ENCODE measurements around the gene MAML3.
"Not testable (repeated sequence)": the region's sequence is repeated elsewhere in the genome, so short reads cannot be mapped to it uniquely, and the experiment has no call there.

Gene MAML3

DNA sequence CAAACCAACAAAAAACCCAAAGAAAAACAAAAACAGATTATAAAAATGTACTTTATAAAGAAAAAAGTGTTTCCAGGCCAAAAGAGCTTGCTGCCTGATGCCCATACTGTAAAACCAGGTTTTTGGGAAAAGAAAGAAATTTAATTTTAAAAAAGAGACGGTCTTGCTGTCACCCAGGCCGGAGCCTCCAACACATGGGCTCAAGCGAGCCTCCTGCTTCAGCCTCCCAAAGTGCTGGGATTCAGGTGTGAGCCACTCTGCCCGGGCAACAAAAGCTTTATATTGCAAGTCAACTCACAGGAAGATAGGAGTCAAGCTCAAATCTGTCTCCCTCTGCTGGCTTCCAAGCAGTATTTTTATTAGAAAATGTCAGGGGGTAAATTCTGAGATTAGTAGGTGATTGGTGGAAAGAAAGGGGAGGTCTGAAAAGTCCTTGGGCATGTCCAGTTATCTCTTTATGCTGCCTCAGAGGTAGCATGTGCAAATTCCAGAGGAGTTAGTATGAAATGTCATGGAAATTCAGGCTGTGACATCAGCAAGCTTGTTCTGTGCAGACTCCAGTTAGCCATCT lies 449.0 kb downstream of the MAML3 start:
- Histone ChIP-seq H3K4me1 (ENCODE audit: insufficient read depth, poor library complexity, severe bottlenecking) (no peaks in the 10 kb centered on the region), H3K36me3 (ENCODE audit: low read depth) (peaks cover 18% of the 10 kb centered on the region), H3K9me3 (ENCODE audit: severe bottlenecking) (no peaks in the 10 kb centered on the region), H3K4me3 (ENCODE audit: severe bottlenecking) (no peak overlapping the region), H3K27ac (ENCODE audit: poor library complexity, severe bottlenecking) (no peak overlapping the region), H3K27me3 (ENCODE audit: insufficient read depth, poor library complexity, severe bottlenecking) (no peaks in the 10 kb centered on the region)
- DNase-seq (ENCODE audit: low spot score) (no peak), ATAC-seq (ENCODE audit: low read depth) (no peak)
- TF ChIP-seq, protein P1, sequence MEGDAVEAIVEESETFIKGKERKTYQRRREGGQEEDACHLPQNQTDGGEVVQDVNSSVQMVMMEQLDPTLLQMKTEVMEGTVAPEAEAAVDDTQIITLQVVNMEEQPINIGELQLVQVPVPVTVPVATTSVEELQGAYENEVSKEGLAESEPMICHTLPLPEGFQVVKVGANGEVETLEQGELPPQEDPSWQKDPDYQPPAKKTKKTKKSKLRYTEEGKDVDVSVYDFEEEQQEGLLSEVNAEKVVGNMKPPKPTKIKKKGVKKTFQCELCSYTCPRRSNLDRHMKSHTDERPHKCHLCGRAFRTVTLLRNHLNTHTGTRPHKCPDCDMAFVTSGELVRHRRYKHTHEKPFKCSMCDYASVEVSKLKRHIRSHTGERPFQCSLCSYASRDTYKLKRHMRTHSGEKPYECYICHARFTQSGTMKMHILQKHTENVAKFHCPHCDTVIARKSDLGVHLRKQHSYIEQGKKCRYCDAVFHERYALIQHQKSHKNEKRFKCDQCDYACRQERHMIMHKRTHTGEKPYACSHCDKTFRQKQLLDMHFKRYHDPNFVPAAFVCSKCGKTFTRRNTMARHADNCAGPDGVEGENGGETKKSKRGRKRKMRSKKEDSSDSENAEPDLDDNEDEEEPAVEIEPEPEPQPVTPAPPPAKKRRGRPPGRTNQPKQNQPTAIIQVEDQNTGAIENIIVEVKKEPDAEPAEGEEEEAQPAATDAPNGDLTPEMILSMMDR (IDR thresholded peaks at IDR 0.05; ENCODE audit: poor library complexity, severe bottlenecking), result peak; percentile 42

DNA sequence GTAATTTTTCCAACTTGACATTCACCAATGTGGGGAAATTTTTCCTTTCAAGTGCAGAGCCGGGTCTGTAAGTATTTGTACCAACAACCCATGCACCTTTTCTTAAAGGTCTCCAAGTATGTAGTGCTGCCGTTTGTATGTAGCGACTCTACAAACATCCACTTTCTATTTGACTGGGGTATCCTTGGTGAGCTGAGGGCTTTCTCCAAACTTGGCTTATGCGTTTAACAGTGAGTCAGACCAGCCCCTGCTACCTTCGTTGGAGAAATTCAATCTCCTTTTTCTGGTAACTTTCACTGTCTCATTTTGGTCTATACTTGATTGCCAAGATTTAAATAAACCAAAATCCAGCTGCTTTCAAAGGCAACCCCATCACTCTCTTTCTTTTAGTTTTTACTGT lies 453.4 kb downstream of the MAML3 start:
- Histone ChIP-seq H3K4me1 (ENCODE audit: insufficient read depth, poor library complexity, severe bottlenecking) (no peaks in the 10 kb centered on the region), H3K27ac (ENCODE audit: poor library complexity, severe bottlenecking) (no peak overlapping the region), H3K9me3 (ENCODE audit: severe bottlenecking) (no peaks in the 10 kb centered on the region), H3K4me3 (ENCODE audit: severe bottlenecking) (no peak overlapping the region), H3K36me3 (ENCODE audit: low read depth) (peaks cover 22% of the 10 kb centered on the region), H3K27me3 (ENCODE audit: insufficient read depth, poor library complexity, severe bottlenecking) (no peaks in the 10 kb centered on the region)
- DNase-seq (ENCODE audit: low spot score) (no peak), ATAC-seq (ENCODE audit: low read depth) (no peak)
- TF ChIP-seq, protein P1 (IDR thresholded peaks at IDR 0.05; ENCODE audit: poor library complexity, severe bottlenecking), result no peak

DNA sequence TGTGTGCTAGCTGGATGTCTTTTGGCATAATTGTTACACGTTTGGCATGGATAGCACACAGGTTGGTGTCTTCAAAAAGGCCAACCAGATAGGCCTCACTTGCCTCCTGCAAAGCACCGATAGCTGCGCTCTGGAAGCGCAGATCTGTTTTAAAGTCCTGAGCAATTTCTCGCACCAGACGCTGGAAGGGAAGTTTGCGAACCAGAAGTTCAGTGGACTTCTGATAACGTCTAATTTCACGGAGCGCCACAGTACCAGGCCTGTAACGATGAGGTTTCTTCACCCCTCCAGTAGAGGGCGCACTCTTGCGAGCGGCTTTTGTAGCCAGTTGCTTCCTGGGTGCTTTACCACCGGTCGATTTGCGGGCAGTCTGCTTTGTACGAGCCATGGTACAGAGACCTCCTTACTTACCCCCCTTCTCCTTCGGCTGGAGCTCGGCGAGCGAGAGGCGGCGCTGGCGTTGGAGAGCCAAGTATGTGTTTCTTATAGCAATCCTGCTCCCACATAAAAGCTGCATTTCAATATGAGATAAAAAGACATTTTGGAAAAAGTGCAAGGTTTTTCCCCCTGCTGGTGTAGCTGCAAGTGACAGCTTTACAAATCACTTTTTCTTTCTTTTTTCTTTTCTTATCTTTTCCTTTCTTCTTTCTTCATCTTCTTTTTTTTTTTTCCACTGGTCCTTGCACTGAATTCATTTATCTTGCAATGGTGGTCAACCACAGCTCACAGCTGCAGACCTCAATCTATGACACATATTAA lies 455.6 kb downstream of the MAML3 start:
- not testable (repeated sequence) for H3K27me3 ChIP-seq (ENCODE audit: insufficient read depth, poor library complexity, severe bottlenecking); H3K27ac ChIP-seq (ENCODE audit: poor library complexity, severe bottlenecking); DNase-seq (ENCODE audit: low spot score); H3K4me3 ChIP-seq (ENCODE audit: severe bottlenecking); H3K9me3 ChIP-seq (ENCODE audit: severe bottlenecking); H3K4me1 ChIP-seq (ENCODE audit: insufficient read depth, poor library complexity, severe bottlenecking); ATAC-seq (ENCODE audit: low read depth)
- TF ChIP-seq, protein P1 (IDR thresholded peaks at IDR 0.05; ENCODE audit: poor library complexity, severe bottlenecking), result peak; percentile 31
- H3K36me3 ChIP-seq (ENCODE audit: low read depth), result peaks cover 21% of the 10 kb centered on the region

DNA sequence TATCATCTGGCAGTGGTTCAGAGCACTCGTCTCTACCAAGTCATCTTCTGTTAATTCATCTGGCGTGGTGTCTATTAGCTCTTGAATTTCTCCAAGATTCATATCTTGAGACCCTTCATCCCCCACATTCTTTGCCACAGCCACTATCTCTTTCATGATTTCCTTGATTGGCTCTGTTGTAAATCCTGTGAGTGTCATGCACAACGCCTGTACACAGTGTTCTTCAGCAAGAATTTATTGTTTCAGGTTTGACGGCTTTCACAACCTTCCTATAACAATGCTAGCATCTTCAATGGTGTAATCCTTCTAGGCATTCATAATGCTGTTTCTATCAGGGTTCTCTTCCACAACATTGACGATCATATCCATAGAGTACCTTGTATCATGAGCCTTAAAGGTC lies 457.5 kb downstream of the MAML3 start:
- peaks cover 21% of the 10 kb centered on the region for H3K36me3 ChIP-seq (ENCODE audit: low read depth)
- TF ChIP-seq, protein P1 (IDR thresholded peaks at IDR 0.05; ENCODE audit: poor library complexity, severe bottlenecking), result no peak
- H3K27me3 ChIP-seq (ENCODE audit: insufficient read depth, poor library complexity, severe bottlenecking), result no peaks in the 10 kb centered on the region
- no peak overlapping the region for H3K27ac ChIP-seq (ENCODE audit: poor library complexity, severe bottlenecking)
- no peak overlapping the region for H3K4me3 ChIP-seq (ENCODE audit: severe bottlenecking)
- ATAC-seq (ENCODE audit: low read depth) (no peak), DNase-seq (ENCODE audit: low spot score) (no peak)
- H3K9me3 ChIP-seq (ENCODE audit: severe bottlenecking), result no peaks in the 10 kb centered on the region
- no peaks in the 10 kb centered on the region for H3K4me1 ChIP-seq (ENCODE audit: insufficient read depth, poor library complexity, severe bottlenecking)

Data from RWPE2 (cell line).